AG09309 (cell line): ENCODE measurements around the gene COA8.
A peak's percentile ranks its signal among the peaks of the same experiment; 100 is the strongest.
"Not testable (repeated sequence)": the region's sequence is repeated elsewhere in the genome, so short reads cannot be mapped to it uniquely, and the experiment has no call there.

Experiments
- DNase-seq: peaks from one replicate; pipeline ENCODE4 v3.0.0-alpha.2; 2010; ENCODE audit warnings: low read depth
- H3K4me3 ChIP-seq: 2 replicates; pipeline ENCODE4 v1.5.1; 2011; ENCODE audit warnings: mild to moderate bottlenecking, low read depth, low read length, moderate library complexity; ENCODE audit not compliant: control insufficient read depth
- CTCF ChIP-seq: IDR thresholded peaks from 2 replicates; pipeline ENCODE4 v1.5.1; 2011; ENCODE audit warnings: mild to moderate bottlenecking, low read depth, low read length, inconsistent platforms; ENCODE audit not compliant: insufficient read depth, control insufficient read depth; ENCODE audit errors: missing control alignments

COA8 gene

GRCh38 chr14:103600503-103600902, 37.7 kb downstream of the COA8 start:
- no peak for TF ChIP-seq CTCF
- H3K4me3 ChIP-seq: no peak overlapping the region
- no peak for DNase-seq

- H3K4me3 ChIP-seq: no peak overlapping the region
- TF ChIP-seq CTCF: no peak
- no peak for DNase-seq
Observed at GRCh38 chr14:103604620-103605019, 41.9 kb downstream of the COA8 start.

- DNase-seq: peak; percentile 72
- H3K4me3 ChIP-seq: no peak overlapping the region; the same call in none of the 2 replicates
- peak; percentile 43 for TF ChIP-seq CTCF
Observed at GRCh38 chr14:103606963-103607668, 44.4 kb downstream of the COA8 start.

GRCh38 chr14:103607822-103608221, 45.1 kb downstream of the COA8 start:
- no peak for DNase-seq
- H3K4me3 ChIP-seq: no peak overlapping the region
- TF ChIP-seq CTCF: no peak

DNA sequence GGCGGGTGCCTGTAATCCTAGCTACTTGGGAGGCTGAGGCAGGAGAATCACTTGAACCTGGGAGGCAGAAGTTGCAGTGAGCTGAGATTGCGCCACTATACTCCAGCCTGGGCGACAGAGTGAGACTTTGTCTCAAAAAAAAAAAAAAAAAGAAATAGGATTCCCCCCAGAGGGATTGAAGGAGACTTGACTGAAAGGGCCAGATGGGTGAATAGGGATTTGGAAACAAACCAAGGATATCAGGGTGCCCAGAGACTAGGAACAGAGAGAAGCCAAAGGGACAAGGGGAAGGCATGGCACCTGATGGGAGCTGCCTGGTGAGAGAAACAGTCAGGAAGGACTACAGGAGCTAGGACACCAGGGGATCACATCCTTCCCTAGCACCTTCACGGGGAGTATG, 46.3 kb downstream of the COA8 start:
- not testable (repeated sequence) for DNase-seq, H3K4me3 ChIP-seq

GRCh38 chr14:103611215-103611614, 48.5 kb downstream of the COA8 start:
- H3K4me3 ChIP-seq: no peak overlapping the region
- no peak for DNase-seq
- no peak for TF ChIP-seq CTCF

- no peak for TF ChIP-seq CTCF
- no peak for DNase-seq
- no peak overlapping the region for H3K4me3 ChIP-seq
Observed at GRCh38 chr14:103613517-103613916, 50.8 kb downstream of the COA8 start.
